Parathyroid adenoma (tissue), 2 donors: ENCODE data around the gene GPR137.

ENCODE experiments used
- H2AFZ ChIP-seq: fragments of 300-600 bp; sonication (generic); one replicate; pipeline ENCODE4 v1.7.0; 2017; ENCODE audit warnings: antibody characterized with exemption, mild to moderate bottlenecking
- H3K27ac ChIP-seq: fragments of 300-600 bp; sonication (generic); one replicate; pipeline ENCODE4 v1.7.0; 2017
- H3K27me3 ChIP-seq: fragments of 300-600 bp; sonication (generic); one replicate; pipeline ENCODE4 v1.7.0; 2017; ENCODE audit warnings: low read length; ENCODE audit not compliant: control insufficient read depth, insufficient read depth
- H3K36me3 ChIP-seq: fragments of 300-600 bp; sonication (generic); one replicate; pipeline ENCODE4 v1.7.0; 2017; ENCODE audit warnings: low read length; ENCODE audit not compliant: control insufficient read depth, insufficient read depth
- H3K4me1 ChIP-seq: fragments of 300-600 bp; sonication (generic); one replicate; pipeline ENCODE4 v1.7.0; 2017; ENCODE audit warnings: control low read depth
- H3K4me2 ChIP-seq: fragments of 300-600 bp; sonication (generic); one replicate; pipeline ENCODE4 v1.7.0; 2017; ENCODE audit warnings: low read length
- H3K4me3 ChIP-seq: fragments of 300-600 bp; sonication (generic); one replicate; pipeline ENCODE4 v1.7.0; 2017; ENCODE audit warnings: low read depth, low read length
- H3K79me2 ChIP-seq: fragments of 300-600 bp; sonication (generic); one replicate; pipeline ENCODE4 v1.7.0; 2017; ENCODE audit warnings: control low read depth
- H3K9ac ChIP-seq: fragments of 300-600 bp; sonication (generic); one replicate; pipeline ENCODE4 v1.7.0; 2017; ENCODE audit warnings: mild to moderate bottlenecking
- H3K9me3 ChIP-seq: fragments of 300-600 bp; sonication (generic); one replicate; pipeline ENCODE4 v1.7.0; 2017; ENCODE audit warnings: low read length; ENCODE audit not compliant: control insufficient read depth
- TF ChIP-seq, protein P1 (sequence below): fragments of 300-600 bp; sonication (generic); IDR thresholded peaks from one replicate; pipeline ENCODE4 v1.7.0; 2017; ENCODE audit warnings: antibody characterized with exemption, mild to moderate bottlenecking
- donor health status: primary hyperparathyroidism.

Gene GPR137

DNA sequence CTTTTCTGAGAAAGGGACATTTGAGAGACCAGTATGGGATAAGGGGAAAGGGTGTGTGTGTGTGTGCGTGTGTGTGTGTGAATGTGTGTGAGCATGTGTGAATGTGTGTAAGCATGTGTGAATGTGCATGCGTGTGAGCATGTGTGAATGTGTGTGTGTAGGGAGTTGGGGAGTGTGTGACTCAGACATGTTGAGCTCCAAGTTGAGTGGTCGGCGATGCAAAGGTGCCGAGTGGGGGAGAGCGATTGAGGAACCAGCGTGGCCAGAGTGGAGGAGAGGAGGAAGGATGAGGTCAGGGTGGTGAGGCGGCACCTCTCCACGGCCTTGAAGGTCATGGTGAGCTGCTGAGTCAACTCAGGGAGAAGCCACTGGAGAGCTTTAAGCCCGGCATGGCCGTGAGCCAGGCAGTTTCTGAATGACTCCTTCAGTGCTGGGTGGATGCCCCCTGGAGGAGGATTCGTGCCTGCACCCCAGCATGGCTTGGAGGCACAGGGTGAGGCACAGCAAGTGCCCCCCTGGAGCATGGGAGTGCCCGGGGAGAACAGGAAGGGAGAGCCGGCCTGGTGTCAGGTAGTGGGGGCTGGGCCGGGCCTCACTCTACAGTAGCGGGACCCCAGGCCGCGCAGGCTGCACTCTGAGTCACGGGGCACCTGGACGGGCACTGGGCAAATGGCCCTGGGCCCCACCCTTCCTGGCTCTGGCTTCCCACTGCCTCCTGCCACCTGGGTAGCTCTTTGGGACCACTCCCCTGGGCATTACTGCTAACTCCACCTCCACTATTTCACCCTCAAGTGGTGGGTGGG, 46.1 kb downstream of the GPR137 start:
- no peaks in the 10 kb centered on the region for H3K9me3 ChIP-seq
- H2AFZ ChIP-seq = peak overlapping the region; percentile 63
- peak overlapping the region; percentile 9 for H3K4me3 ChIP-seq
- no peak overlapping the region for H3K27ac ChIP-seq
- H3K9ac ChIP-seq = no peak overlapping the region
- no peaks in the 10 kb centered on the region for H3K27me3 ChIP-seq
- H3K4me2 ChIP-seq = no peak overlapping the region
- no peaks in the 10 kb centered on the region for H3K4me1 ChIP-seq
- TF ChIP-seq, protein P1, sequence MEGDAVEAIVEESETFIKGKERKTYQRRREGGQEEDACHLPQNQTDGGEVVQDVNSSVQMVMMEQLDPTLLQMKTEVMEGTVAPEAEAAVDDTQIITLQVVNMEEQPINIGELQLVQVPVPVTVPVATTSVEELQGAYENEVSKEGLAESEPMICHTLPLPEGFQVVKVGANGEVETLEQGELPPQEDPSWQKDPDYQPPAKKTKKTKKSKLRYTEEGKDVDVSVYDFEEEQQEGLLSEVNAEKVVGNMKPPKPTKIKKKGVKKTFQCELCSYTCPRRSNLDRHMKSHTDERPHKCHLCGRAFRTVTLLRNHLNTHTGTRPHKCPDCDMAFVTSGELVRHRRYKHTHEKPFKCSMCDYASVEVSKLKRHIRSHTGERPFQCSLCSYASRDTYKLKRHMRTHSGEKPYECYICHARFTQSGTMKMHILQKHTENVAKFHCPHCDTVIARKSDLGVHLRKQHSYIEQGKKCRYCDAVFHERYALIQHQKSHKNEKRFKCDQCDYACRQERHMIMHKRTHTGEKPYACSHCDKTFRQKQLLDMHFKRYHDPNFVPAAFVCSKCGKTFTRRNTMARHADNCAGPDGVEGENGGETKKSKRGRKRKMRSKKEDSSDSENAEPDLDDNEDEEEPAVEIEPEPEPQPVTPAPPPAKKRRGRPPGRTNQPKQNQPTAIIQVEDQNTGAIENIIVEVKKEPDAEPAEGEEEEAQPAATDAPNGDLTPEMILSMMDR = peak; percentile 41
- no peaks in the 10 kb centered on the region for H3K79me2 ChIP-seq
- H3K36me3 ChIP-seq = no peaks in the 10 kb centered on the region

DNA sequence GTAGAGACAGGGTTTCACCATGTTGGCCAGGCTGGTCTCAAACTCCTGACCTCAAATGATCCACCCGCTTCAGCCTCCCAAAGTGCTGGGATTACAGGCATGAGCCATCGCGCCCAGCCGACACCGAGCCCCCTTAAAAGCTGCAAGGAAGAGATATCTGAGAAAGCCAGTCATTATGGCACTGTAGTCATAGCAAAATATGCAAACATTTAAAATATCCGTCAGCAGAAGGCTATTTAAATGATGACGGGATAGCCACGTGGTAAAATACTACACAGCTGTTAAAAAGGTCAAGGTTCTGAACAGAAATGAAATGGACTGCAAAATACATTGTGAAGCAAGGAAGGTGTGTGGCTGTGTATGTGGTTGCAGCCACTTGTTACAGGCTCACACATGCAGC, 47.9 kb downstream of the GPR137 start:
- H2AFZ ChIP-seq = no peak overlapping the region
- H3K79me2 ChIP-seq = no peaks in the 10 kb centered on the region
- TF ChIP-seq, protein P1 = no peak
- no peaks in the 10 kb centered on the region for H3K4me1 ChIP-seq
- H3K9ac ChIP-seq = no peak overlapping the region
- no peaks in the 10 kb centered on the region for H3K36me3 ChIP-seq
- no peak overlapping the region for H3K4me2 ChIP-seq
- H3K4me3 ChIP-seq = no peak overlapping the region
- no peak overlapping the region for H3K27ac ChIP-seq
- H3K9me3 ChIP-seq = no peaks in the 10 kb centered on the region
- no peaks in the 10 kb centered on the region for H3K27me3 ChIP-seq

DNA sequence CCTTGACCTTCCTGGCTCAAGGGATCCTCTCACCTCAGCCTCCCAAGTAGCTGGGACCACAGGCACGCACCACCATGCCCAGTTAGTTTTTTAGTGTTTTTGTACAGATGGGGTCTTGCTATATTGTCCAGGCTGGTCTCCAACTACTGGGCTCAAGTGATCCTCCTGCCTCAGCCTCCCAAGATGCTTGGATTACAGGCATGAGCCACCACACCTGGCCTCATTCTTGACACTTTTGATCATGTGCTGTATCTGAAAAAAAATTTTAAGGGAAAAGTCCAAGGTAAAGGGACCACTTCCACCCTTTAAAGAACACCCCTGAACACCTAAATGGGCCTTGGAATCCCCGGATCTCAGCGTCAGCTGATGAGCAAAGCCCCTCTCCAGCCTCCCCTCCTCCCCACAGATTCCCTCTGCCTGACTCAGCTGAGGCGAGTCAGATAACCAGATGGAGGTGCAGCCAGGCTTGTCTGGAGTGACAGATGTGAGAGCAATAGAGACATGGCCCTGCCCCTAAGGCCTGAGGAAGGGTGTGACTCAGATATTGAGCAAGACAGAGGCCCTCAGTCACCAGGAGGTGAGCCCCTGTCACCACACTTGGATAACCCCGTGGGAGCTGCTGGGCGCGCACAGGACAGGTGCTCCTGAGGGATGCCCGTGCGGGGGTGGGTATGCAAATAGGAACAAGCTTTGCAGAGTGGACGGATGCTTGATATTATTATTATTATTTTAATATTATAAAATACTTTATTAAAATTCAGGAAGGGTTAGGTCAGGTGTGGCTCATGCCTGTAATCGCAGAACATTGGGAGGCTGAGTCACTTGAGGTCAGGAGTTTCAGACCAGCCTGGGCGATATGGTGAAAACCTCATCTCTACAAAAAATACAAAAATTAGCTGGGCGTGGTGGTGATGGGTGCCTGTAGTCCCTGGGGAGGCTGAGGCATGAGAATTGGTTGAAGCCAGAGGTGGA, 49.4 kb downstream of the GPR137 start:
- Histone ChIP-seq H3K36me3 (no peaks in the 10 kb centered on the region), H3K27me3 (no peaks in the 10 kb centered on the region), H3K4me3 (no peak overlapping the region), H3K9me3 (no peaks in the 10 kb centered on the region), H3K4me1 (no peaks in the 10 kb centered on the region), H3K4me2 (no peak overlapping the region), H3K27ac (peak overlapping the region; percentile 32), H3K9ac (no peak overlapping the region), H3K79me2 (no peaks in the 10 kb centered on the region), H2AFZ (peak overlapping the region; percentile 33)
- TF ChIP-seq, protein P1 = no peak

DNA sequence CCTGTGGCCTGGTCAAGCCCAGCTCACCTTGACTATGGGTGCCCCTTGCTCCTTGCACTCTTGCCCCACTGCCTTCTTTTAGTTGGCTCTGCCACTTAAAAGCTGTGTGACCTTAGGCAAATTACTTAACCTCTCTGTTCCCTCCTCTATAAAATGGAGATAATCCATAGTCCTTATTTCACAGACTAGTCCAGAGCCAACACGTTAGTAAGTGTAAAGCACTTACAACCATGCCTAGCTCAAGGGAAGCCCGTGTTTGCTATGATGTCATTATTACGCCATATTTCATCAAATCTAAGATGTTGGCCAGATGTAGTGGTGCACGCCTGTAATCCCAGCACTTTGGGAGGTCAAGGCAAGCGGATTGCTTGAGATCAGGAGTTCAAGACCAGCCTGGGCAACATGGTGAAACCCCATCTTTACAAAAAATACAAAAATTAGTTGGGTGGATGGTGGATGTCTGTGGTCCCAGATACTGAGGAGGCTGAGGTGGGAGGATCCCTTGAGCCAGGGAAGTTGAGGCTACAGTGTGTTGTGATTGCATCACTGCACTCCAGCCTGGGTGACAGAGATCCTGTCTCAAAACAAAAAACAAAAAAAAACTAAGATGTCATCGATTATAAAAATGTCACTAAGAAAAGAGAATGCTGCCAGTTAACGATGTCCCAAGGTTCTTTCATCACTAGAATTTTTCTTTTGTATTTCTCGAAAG, 52.0 kb downstream of the GPR137 start:
- H3K4me1 ChIP-seq = no peaks in the 10 kb centered on the region
- no peaks in the 10 kb centered on the region for H3K36me3 ChIP-seq
- H3K9me3 ChIP-seq = no peaks in the 10 kb centered on the region
- no peak overlapping the region for H3K4me2 ChIP-seq
- H3K9ac ChIP-seq = no peak overlapping the region
- H2AFZ ChIP-seq = no peak overlapping the region
- H3K79me2 ChIP-seq = no peaks in the 10 kb centered on the region
- no peak overlapping the region for H3K27ac ChIP-seq
- TF ChIP-seq, protein P1 = no peak
- H3K27me3 ChIP-seq = no peaks in the 10 kb centered on the region
- no peak overlapping the region for H3K4me3 ChIP-seq
